ENCODE data around the gene KCNE4. TPM values are rescaled to one million over a fixed set of nuclear protein-coding genes. Genes with fewer than 3 reads are reported as not detected.

The KCNE4 gene, protein sequence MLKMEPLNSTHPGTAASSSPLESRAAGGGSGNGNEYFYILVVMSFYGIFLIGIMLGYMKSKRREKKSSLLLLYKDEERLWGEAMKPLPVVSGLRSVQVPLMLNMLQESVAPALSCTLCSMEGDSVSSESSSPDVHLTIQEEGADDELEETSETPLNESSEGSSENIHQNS
- 0.30 and 0.32 TPM in 2 replicates for total RNA-seq

DNA sequence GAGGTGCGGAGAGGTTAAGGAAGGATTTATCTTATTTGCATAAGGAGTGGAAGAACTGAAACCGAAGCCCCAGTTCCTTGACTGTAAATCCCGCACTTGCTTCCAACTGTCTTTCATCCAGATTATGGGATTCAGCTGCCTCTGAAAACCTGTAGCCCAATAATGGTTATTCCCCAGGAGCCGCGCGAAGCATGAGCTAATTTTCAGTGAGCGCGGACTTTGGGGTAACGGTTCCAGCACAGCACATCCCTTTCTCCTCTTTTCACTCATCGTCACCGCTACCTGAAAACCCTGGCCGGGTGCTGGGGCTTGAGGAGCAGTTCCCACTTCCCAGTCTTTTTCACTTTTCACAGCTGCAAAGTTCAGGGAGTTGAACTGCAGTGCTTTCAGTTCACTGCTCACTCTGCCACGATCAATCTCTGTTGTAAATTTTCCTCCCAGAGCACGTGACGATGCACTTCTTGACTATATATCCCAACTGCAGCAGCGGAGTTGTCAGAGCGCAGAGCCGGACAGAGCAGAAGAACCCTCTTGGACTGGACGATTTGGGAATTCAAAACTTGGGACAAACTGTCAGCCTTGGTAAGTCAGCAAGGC is at the start of gene KCNE4:
KCNE4 (plus strand) TSS at position 498 of the 597 bp plus-strand sequence. CDS start 641 bp downstream, outside the sequence.

Other genes with a start within 250 kb of the KCNE4 start
- 131 and 137 TPM in 2 replicates for gene ACSL3, start 191.2 kb upstream of the KCNE4 start, total RNA-seq

Measured in epithelial cell of umbilical artery (primary cell).